GM18508 (cell line): ENCODE results near the gene PDE6B.
"Not testable (repeated sequence)": the region's sequence is repeated elsewhere in the genome, so short reads cannot be mapped to it uniquely, and the experiment has no call there.

Experiments used
- ATAC-seq: cut with Tn5 transposase; IDR thresholded peaks from one replicate; pipeline ENCODE4 v1.9.1; 2021; ENCODE audit warnings: moderate number of reproducible peaks; ENCODE audit not compliant: insufficient read depth, unreplicated experiment

The PDE6B gene

DNA sequence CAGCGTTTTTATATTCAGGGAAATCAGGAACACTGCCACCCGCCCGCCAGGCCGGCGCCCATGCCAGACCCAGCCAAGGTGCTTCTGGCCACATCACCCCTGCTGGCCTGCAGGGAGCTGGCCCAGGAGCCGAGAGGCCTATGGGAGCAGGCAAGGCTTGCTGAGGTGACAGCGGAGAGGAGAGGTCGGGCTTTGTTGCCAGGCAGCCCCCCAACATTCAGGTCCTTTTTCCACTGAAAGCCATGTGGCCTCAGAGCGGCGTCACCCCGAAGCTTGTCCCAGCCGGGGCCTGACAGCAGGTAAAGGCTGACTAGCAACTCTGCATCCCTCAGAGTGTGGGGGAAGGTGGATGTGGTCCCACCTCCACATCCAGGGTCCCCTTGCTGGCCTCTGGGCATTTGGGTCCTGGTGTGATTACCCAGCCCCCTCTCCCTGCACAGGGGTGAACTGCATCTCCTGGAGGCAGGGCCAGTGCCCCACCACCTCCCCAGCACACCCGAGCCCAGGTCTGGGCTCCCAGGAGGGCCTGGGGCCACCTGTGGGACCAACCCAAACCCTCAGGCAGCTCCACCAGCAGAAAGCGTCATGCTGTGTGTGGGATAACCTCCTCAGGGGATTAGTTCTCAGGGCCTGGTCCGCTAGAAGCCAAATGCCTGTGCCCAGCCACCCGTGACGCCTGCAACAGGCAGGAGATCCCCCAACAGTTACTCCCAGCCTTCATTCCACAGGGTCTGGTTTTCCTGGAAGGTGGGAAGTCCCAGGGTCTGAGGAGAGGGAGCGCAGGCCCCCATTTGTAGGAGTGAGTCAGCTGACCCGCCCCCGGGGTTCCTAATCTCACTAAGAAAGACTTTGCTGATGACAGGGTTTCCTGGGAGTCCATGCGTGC is at the start of gene PDE6B:
TSS of gene PDE6B (plus strand) at position 869 of the 886 bp plus-strand sequence. CDS start 54 bp downstream, outside the sequence.
- ATAC-seq, result no peak

DNA sequence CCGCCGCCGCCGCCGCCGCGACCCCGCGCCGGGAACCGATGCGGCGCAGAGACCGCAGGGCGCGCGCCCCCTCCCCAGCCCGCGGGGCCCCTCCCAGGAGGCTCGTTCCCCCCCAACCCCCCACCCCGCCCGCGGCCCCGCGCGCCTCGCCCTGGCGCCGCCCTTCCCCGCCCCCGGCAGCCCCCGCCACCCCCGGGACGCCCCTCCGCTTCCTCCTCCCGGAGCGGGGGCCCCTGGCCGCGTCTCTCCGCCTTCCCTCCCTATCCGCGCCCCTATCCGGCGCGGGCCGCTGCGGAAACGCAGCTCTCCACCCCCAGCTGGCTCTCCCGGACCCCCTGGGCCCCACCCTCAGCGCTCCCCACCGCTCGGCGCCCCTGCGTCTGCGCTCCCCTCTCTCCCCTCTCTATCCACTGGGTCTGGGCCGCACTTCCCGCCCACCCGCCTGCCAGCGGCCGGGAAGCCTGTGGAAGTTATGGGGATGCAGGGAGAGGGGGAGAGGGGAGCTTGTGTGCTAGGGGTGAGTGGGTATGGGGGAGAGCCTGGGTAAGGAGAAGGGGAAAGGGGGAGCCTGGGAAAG is 49.0 kb upstream of the PDE6B start, which contains the start of gene TMEM271:
TSS of gene TMEM271 (minus strand) at position 51 of the 577 bp plus-strand sequence. CDS start 233 bp downstream, outside the sequence.
- no peak for ATAC-seq

DNA sequence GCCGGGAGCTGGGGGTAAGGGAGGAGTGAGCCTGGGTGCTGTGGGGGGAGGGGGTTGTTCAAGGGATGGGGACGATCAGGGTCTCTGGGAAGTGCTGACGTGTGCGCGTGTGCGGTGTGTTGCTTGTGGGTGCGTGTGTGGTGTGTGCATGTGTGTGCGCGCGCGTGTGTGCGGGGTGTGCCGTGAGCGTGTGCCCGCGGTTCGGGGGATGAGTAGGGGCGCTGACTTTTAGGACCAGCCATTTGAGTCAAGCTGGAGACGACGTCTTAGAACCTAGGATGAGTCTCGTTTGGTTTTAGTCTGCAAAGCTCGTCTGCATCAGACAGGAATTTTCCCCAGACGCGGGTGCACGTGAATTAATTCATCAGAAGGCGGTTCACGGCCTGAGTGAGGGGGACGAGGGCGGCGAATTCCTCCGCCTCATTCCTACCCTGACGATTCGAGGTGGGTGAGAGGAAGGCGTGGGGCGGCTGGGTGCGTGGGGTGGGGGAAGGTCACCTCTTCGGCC is 48.3 kb upstream of the PDE6B start:
- no peak for ATAC-seq

DNA sequence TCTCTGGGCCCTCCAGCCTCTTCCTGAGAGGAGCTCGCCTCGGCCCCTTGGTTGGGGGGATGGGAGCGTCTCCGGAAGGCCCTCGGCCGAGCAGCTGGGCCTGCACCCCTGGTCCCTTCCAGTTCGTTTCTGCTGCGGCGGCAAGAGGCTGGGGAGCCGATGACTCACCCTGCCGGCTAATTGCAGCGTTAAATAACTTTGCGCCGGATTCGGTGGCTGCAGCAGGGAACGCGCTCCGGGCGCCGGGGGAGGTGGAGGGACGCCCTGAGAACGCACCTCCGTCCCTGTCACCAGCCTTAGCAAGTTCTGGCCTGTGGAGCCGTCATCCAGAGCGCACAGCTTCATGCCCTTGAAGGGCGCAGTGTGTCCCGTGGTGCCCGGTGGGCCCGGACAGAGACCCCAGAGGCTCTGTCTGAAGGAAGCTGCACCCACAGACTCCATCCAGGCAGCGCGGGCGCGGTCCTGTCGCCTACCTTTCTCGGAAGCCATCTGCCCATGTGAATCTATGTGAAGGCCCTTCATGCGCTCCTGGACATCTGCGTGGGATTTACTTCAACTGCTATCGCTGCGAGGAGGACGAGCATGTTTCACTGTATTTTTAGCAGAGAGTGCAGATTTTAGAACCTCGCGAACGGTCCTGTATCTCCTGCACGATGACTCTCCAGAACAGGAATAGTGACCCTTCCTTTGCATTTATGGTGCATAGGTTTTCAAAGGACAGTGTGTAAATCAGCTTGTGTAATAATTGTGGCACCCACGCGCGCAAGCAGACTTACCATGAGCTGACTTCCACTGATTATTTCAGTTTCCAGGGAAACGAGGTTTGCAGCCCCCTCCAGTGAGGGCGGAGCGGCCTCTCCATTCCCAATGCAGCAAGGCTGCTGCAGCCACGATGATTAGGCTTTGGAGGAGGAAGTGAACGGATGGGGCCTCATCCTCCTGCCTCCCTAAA is 47.6 kb upstream of the PDE6B start:
- ATAC-seq, result no peak

- ATAC-seq, result no peak
These were observed 46.6 kb upstream of the PDE6B start for GRCh38 chr4:578451-579443.

- no peak for ATAC-seq
These were observed 45.7 kb upstream of the PDE6B start for GRCh38 chr4:579543-580175.

DNA sequence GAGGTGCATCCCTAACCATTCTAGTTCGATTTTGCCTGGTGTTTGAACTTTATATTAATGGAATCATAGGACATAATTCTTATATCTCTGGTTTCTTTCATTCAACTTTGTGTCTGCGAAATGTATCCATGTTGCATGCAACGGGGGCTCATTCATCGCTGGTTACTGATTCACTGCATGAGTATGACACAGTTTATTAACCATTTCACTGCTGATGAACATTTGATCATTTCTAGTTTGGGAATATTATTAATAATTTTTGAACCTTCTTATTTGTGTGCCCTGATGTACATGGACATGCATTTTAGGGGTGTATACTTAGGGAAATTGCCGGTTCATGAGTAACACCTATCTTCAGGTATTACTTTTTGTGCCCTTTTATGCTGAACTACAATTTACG is 44.2 kb upstream of the PDE6B start:
- ATAC-seq, result no peak

GRCh38 chr4:581753-582361 is 43.5 kb upstream of the PDE6B start:
- no peak for ATAC-seq

DNA sequence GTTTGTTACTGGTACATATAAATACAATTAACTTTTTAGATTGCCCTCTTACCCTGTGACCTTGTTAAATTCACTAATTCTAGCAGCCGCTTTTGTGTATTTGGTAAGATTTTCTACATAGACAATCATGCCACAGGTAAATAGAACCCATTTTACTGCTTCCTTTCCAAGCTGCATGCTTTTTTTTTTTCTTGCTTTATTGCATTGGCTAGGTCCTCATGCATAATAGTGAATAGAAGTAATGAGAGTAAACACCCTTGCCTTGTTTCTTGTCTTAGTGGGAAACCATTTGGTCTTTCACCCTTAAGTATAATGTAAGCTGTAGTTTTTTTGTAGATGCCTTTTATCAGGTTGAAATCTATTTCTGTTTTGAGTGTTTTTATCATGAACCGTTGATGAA is 41.6 kb upstream of the PDE6B start:
- ATAC-seq, result no peak

GRCh38 chr4:587671-588350 is 37.6 kb upstream of the PDE6B start:
- no peak for ATAC-seq

GRCh38 chr4:588351-588849 is 37.0 kb upstream of the PDE6B start:
- no peak for ATAC-seq

DNA sequence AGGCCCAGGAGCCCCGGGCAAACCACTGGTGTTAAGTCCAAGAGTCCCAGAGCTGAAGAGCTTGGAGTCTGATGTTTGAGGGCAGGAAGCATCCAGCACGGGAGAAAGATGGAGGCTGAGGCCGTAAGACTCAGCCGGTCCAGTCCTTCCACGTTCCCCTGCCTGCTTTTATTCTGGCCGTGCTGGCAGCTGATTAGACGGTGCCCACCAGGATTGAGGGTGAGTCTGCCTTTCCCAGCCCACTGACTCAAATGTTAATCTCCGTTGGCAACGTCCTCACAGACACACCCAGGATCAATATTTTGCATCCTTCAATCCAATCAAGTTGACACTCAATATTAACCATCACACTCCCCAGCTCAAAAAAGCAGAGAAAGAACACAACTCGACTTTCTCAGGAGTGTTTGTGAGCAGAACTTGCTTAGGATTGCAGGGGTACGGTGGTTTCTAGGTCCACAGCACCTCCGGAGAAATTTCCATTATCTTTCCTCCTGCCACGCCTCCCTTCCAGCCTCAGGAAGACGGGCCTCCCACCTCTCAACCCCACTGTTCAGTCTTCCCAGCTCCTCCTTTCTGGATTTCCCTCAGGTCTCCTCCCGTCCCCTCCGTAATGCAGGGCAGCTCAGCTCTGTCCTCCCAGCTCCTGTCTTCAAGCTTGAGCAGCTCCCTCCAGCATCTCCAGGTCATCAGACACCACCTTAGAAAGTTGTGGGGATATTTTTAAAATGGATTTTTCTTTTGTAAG is 36.0 kb upstream of the PDE6B start:
- ATAC-seq, result no peak

GRCh38 chr4:590313-590841 is 35.0 kb upstream of the PDE6B start:
- ATAC-seq, result no peak

GRCh38 chr4:592178-592577 is 33.2 kb upstream of the PDE6B start:
- not testable (repeated sequence) for ATAC-seq

- no peak for ATAC-seq
These were observed 32.4 kb upstream of the PDE6B start for GRCh38 chr4:592825-593520.

DNA sequence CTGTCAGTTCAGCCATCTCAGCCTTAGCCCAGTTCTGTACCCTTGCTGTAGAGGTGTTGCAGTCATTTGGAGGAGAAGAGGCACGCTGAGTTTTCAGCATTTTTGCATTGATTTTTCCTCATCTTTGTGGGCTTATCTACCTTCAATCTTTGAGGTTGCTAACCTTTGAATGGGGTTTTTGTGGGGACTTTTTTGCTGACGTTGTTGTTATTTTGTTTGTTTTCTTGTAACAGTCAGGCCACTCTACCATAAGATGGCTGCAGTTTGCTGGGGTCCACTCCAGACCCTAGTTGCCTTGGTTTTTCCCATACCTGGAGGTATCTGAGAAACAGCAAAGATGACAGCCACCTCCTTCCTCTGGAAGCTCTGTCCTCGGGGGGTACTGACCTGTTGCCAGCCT is 26.4 kb upstream of the PDE6B start:
- no peak for ATAC-seq
